Measurements from ENCODE around the gene CDK5.
A peak's percentile ranks its signal among the peaks of the same experiment; 100 is the strongest.
"Not testable (repeated sequence)": the region's sequence is repeated elsewhere in the genome, so short reads cannot be mapped to it uniquely, and the experiment has no call there.

Gene CDK5

GRCh38 chr7:151032936-151033863 is 24.5 kb downstream of the CDK5 start:
- DNase-seq = no peak

- no peak for DNase-seq
These were observed 26.7 kb downstream of the CDK5 start for GRCh38 chr7:151031011-151031410.

GRCh38 chr7:151028948-151029501 is 28.7 kb downstream of the CDK5 start:
- DNase-seq = no peak

- peak; percentile 97 for DNase-seq
These were observed 29.4 kb downstream of the CDK5 start, which contains the start of gene ABCB8 for GRCh38 chr7:151028131-151028947. Gene ABCB8 (plus strand): TSS chr7:151028450. CDS start chr7:151028516, 66 bp downstream.

GRCh38 chr7:151027728-151028130 is 30.0 kb downstream of the CDK5 start:
- not testable (repeated sequence) for DNase-seq

GRCh38 chr7:151026771-151027727 is 30.6 kb downstream of the CDK5 start:
- DNase-seq = not testable (repeated sequence)

GRCh38 chr7:151025924-151026671 is 31.6 kb downstream of the CDK5 start:
- DNase-seq = no peak

GRCh38 chr7:151024435-151025056 is 33.2 kb downstream of the CDK5 start, which contains the start of gene ATG9B:
Gene ATG9B (minus strand): TSS chr7:151024494. CDS start chr7:151024423, 71 bp downstream.
- no peak for DNase-seq

- no peak for DNase-seq
These were observed 34.5 kb downstream of the CDK5 start for GRCh38 chr7:151023232-151023631.

- no peak for DNase-seq
These were observed 37.5 kb downstream of the CDK5 start for GRCh38 chr7:151020231-151020630.

- no peak for DNase-seq
These were observed 38.6 kb downstream of the CDK5 start for GRCh38 chr7:151019130-151019447.

- DNase-seq = peak; percentile 30
These were observed 39.1 kb downstream of the CDK5 start for GRCh38 chr7:151018421-151019129.

GRCh38 chr7:151017953-151018420 is 39.7 kb downstream of the CDK5 start:
- peak; percentile 67 for DNase-seq

- no peak for DNase-seq
These were observed 40.2 kb downstream of the CDK5 start for GRCh38 chr7:151017370-151017952.

GRCh38 chr7:151016942-151017341 is 40.8 kb downstream of the CDK5 start:
- DNase-seq = no peak

- DNase-seq = no peak
These were observed 41.2 kb downstream of the CDK5 start for GRCh38 chr7:151016505-151016904.

- DNase-seq = no peak
These were observed 41.7 kb downstream of the CDK5 start for GRCh38 chr7:151015967-151016366.

GRCh38 chr7:151014950-151015349 is 42.7 kb downstream of the CDK5 start:
- no peak for DNase-seq

GRCh38 chr7:151013733-151014497 is 43.8 kb downstream of the CDK5 start:
- peak; percentile 81 for DNase-seq

Data from activated effector memory CD4-positive, alpha-beta T cell treated with Interleukin-2 at 50 U/mL for 16 hours (primary cell).